Measurements from ENCODE around the gene DDX24. TPM values are rescaled to one million over a fixed set of nuclear protein-coding genes. Genes with fewer than 3 reads are reported as not detected.
A peak's percentile ranks its signal among the peaks of the same experiment; 100 is the strongest.

DDX24 gene
- total and polyA plus RNA-seq, 9 of the 15 experiments (the other 6 are each of a cell fraction or from before 2014, with no cell fraction given): 82.4 to 175 (median 122) TPM

- TF ChIP-seq AFF4 (CRISPR knock-in tag; IDR thresholded peaks at IDR 0.05): peak; percentile 66; the same call in 1 of the 2 replicates
- peak; percentile 84 for TF ChIP-seq SPI1 (IDR thresholded peaks at IDR 0.05; ENCODE audit: borderline replicate concordance, low read depth, low read length)
- TF ChIP-seq ZNF347 (CRISPR knock-in tag; IDR thresholded peaks at IDR 0.05; ENCODE audit: low read depth): no peak
- TF ChIP-seq TCF15 (CRISPR knock-in tag; IDR thresholded peaks at IDR 0.05): no peak
- TF ChIP-seq ZSCAN32 (CRISPR knock-in tag; IDR thresholded peaks at IDR 0.05): no peak
- TF ChIP-seq SAFB2 (IDR thresholded peaks at IDR 0.05; ENCODE audit: borderline replicate concordance, low read depth, low read length, severe bottlenecking): no peak
- no peak for TF ChIP-seq ZNF239 (CRISPR knock-in tag; IDR thresholded peaks at IDR 0.05)
- no peak for TF ChIP-seq PBX2 (CRISPR knock-in tag; IDR thresholded peaks at IDR 0.05; ENCODE audit: low read depth)
- TF ChIP-seq PBX2 (tag; conservative IDR thresholded peaks at IDR 0.05; ENCODE audit: low read depth): no peak
- no peak for TF ChIP-seq EP300 (IDR thresholded peaks at IDR 0.05; ENCODE audit: low read length)
- TF ChIP-seq ZEB2 (IDR thresholded peaks at IDR 0.05): no peak
- no peak for TF ChIP-seq SMARCE1 (IDR thresholded peaks at IDR 0.05)
- no peak for TF ChIP-seq ZNF780A (CRISPR knock-in tag; IDR thresholded peaks at IDR 0.05)
- TF ChIP-seq CREB3L1 (IDR thresholded peaks at IDR 0.05; ENCODE audit: borderline replicate concordance, low read depth): peak; percentile 65; the same call in 1 of the 2 replicates
- no peak for TF ChIP-seq CBFA2T2 (conservative IDR thresholded peaks at IDR 0.05)
- no peak for TF ChIP-seq ZNF766 (CRISPR knock-in tag; conservative IDR thresholded peaks at IDR 0.05)
- no peak for TF ChIP-seq HCFC1 (IDR thresholded peaks at IDR 0.05; ENCODE audit: low read depth, low read length)
- TF ChIP-seq NUFIP1 (IDR thresholded peaks at IDR 0.05; ENCODE audit: partially characterized antibody): no peak
- peak; percentile 55 for TF ChIP-seq NEUROD1 (IDR thresholded peaks at IDR 0.05; ENCODE audit: borderline replicate concordance, low read depth, low read length, partially characterized antibody)
- TF ChIP-seq TAF9B (IDR thresholded peaks at IDR 0.05; ENCODE audit: partially characterized antibody): no peak
- no peak for TF ChIP-seq HNRNPL (IDR thresholded peaks at IDR 0.05; ENCODE audit: low read depth, low read length)
These were observed at the start of gene DDX24, which contains the start of gene IFI27L1 (continued) for GRCh38 chr14:94080621-94081385.
